SH-SY5Y (cell line): ENCODE measurements around the gene ZNF507.

ENCODE experiments used
- GATA2 ChIP-seq: IDR thresholded peaks from 2 replicates; pipeline ENCODE4 v1.6.1; 2011; ENCODE audit warnings: mild to moderate bottlenecking, low read depth, low read length
- GATA3 ChIP-seq: IDR thresholded peaks from 2 replicates; pipeline ENCODE4 v1.6.1; 2011; ENCODE audit warnings: low read depth, mild to moderate bottlenecking, low read length, moderate library complexity

DNA sequence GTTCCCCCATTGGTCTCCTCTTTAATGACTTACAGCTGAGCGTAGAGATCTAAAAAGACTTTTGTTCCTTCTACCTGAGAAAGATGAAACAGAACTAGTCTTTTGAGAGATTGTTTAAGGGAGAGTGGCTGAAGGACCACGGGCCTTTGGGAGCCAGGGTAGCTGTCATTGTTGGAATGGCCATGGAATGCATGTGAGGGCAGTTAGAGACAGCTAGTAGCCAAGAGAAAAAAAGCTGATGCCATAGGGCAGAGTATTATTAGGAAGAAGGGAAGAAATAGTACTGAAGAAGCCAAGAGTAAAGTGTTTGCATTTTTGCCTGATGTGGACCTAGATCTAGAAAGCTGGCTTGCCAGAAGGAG is 5.6 kb downstream of the ZNF507 start:
- TF ChIP-seq GATA2: no peak
- TF ChIP-seq GATA3: no peak
